Fibroblast of upper back skin (primary cell): ENCODE results near the gene SLC4A8.

Source experiments
- DNase-seq: peaks from one replicate; pipeline ENCODE4 v3.0.0-alpha.2; 2013

The SLC4A8 gene

DNA sequence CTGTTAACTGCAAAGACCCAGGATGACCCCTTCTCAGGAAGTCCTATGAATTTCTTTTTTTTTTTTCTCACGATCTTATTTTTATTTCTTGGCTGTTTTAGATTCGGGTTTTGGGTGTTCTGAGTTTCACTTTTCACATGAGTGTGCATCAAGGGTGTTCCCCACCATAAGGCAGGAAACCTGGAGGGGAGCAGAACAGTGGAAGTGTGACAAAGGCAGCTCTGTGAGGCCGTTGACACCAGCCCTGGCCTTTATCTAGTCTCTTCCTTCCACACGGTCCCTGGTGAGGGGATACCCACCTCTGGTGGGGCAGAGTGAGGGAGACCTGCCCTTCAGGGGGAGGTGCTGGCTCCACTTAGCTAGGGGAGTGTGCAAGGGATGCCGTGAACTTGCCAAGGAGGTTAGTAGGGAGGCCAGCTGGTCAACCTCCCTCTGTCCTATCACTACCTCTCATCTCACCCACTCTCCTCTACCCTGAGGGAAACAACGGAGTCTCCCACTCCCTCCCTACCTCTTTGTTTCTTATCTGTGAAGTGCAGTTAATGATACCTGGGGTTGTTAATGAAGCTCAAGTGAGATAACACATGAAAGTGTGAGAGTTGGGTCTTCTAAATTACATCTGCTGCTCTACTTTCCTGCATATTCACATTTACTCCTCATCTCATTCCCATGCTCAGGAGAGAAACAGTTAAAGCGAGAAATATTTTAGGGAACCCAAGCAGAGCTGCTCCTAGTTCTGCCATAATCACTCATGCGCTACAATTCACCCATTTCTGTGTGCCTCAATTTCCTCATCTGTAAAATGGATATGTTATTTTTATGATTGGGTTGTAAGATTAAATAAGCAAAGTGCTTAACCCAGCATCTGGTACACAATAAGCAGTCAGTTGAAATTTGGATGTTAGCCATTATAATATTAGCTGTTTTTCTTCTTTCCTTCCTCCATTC, 29.1 kb upstream of the SLC4A8 start:
- DNase-seq, result no peak

- DNase-seq, result no peak
Observed at GRCh38 chr12:51397670-51398069, 27.0 kb upstream of the SLC4A8 start.

GRCh38 chr12:51399891-51400290, 24.7 kb upstream of the SLC4A8 start:
- DNase-seq, result no peak

DNA sequence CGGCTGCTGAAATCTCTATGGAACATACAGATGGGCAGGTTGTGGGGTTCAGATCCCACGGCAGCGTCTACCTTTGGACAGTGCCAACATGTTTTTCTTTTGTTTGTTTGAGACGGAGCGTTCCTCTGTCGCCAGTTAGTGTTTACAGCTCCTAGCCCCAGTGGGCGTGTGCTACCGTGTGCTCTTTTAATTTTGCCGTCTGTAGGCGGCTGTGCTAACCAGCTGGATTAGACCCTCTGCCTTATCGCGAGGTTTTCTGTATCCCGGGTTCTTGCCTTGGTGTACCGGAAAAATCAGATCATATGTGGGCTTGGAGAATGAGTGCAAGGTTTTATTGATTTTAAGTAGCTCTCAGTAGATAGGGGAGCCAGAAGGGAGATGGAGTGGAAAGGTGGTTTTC, 23.6 kb upstream of the SLC4A8 start:
- DNase-seq, result no peak

DNA sequence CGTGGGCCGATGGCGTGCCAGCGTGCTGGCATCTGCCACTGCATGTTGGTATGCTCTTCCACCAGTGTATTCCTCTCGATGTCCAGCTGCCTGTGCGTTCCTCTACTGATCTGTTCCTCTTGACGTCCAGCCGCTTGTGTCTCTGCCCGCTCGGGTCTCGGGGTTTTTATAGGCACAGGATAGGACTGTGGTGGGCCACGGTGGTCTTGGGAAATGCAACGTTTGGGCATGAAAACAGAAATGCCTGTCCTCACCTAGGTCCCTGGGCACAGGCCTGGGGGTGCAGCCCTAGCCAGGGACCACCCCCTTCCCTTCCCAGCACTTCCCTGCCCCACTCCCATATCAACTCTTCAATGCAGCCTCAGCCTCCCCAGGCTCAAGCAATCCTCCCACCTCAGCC, 23.1 kb upstream of the SLC4A8 start:
- DNase-seq, result no peak

DNA sequence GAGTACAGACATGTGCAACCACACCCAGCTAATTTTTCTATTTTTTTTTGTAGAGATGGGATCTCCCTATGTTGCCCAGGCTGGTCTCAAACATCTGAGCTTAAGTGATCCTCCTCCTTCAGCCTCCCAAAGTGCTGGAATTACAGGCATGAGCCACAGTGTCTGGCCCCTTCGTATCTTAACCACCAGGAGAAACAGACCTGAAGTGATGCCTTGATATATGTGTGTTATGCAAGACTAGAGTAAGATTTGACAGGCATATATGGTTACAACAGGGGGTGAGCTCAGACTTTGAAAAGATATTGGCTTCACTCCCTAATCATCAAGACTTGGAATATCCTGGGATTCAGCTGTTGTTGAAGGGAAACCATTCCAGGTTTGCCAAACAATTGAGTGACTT, 22.7 kb upstream of the SLC4A8 start:
- DNase-seq, result no peak

DNA sequence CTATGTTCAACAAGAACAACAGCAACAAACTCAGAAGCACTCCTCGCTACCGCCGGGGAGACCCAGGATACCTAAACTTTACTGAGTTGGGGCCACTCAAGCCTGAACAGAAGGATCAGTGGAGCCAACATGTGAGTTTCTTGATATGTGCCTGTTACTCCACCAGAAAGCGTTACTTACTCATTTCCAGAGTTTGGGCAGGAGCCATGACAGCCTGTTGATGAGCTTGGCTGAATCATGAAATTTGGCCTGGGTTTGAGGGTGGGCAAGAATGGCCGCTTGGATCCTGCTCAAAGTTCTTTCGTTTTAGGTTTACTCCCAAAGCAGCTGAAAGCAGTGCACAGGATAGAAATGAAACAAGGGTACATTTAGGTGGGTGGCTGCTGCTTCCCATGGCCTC, 21.5 kb upstream of the SLC4A8 start:
- DNase-seq, result no peak

- DNase-seq, result no peak
Observed at GRCh38 chr12:51403681-51404136, 20.9 kb upstream of the SLC4A8 start.

DNA sequence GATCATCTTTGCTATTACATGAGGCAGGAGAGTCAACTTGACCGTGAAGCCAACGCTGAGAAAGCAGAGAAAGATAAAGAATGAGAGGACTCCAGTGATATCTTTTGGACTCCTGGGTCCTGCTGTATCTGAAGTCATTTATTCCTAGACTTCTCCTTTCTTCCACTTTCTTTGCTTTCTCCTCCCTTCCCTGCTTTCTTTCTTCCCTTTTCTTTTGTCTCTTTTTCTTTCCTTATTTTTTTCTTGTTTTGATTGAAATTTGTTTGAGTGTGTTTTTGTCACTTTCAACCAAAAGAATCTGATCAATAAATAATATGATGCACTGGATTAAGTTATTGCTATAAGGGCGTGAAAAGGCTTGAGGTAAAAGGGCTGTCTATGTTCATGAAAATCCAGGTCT, 20.0 kb upstream of the SLC4A8 start:
- no peak for DNase-seq

- no peak for DNase-seq
Observed at GRCh38 chr12:51405801-51406207, 18.8 kb upstream of the SLC4A8 start.

DNA sequence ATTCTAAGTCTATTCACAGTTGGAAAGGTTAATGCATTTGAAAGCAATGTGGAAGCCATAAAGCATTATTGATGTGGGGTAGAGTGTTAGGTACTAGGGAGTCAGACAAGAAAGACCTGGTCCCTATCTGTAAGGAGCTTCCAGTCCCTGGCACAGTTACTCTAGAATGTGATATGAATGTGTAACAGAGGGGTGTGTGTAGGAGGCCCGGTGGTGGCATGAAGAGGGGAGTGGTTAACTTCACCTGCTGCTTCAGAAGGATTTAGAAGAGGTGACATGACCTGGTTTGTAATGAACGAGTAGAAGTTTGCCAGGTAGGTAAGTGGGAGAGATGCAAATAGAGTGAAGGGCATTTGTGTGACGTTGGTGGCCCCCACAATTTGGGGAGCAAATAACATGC, 18.3 kb upstream of the SLC4A8 start:
- no peak for DNase-seq

DNA sequence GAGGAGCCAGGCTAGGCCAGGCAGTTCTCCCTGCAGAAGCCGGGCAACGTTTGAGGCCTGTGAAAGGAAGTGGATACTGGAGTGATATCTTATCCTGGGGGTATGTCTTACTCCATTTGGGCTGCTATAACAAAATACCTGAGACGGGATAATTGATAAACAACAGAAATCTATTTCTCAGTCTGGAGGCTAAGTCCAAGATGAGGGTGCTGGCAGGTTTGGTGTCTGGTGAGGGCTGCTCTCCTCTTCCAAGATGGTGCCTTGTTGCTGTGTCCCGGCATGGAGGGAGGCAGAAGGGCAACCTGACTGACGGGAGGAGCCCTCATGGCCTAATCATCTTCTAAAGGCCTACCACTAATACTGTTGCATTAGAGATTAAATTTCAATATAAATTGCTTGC, 17.8 kb upstream of the SLC4A8 start:
- DNase-seq, result no peak

- no peak for DNase-seq
Observed at GRCh38 chr12:51407604-51408003, 17.0 kb upstream of the SLC4A8 start.

GRCh38 chr12:51409846-51410245, 14.8 kb upstream of the SLC4A8 start:
- DNase-seq, result no peak

- no peak for DNase-seq
Observed at GRCh38 chr12:51413149-51413548, 11.5 kb upstream of the SLC4A8 start.

- no peak for DNase-seq
Observed at GRCh38 chr12:51413791-51414190, 10.8 kb upstream of the SLC4A8 start.

DNA sequence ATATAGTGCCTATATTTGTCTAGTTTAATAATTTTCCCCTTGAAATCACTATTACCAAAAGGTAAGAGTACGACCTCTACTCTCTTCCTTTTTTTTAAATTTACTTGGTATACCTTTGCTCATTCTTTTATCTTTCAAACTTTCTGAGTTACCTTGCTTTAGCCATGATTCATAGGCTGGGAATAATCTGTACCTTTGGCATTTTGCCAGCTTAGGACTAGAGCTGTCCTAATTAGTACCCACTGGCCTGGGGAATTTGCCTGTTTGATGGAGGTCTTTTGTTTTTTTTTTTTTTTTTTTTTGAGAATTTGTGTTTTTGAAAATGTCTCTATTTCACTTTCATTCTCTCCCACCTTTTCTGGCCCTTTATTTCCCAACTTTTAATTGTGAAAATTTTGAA, 8.7 kb upstream of the SLC4A8 start:
- no peak for DNase-seq

DNA sequence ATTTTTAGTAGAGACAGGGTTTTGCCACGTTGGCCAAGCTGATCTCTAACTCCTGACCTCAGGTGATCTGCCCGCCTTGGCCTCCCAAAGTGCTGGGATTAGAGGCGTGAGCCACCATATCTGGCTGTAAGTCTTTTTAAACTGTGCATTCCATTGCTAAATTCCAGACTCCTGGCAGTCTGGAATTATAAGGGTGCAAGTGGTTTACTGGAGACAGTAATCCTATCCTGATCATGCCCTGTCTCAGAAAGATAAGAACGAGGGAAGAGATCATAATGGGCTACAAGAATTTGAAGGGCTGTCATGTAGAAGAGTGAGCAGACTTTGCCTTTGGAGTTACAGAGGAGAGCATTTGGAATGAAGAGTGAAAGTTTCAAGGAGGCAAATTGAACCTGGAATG, 6.8 kb upstream of the SLC4A8 start:
- no peak for DNase-seq

DNA sequence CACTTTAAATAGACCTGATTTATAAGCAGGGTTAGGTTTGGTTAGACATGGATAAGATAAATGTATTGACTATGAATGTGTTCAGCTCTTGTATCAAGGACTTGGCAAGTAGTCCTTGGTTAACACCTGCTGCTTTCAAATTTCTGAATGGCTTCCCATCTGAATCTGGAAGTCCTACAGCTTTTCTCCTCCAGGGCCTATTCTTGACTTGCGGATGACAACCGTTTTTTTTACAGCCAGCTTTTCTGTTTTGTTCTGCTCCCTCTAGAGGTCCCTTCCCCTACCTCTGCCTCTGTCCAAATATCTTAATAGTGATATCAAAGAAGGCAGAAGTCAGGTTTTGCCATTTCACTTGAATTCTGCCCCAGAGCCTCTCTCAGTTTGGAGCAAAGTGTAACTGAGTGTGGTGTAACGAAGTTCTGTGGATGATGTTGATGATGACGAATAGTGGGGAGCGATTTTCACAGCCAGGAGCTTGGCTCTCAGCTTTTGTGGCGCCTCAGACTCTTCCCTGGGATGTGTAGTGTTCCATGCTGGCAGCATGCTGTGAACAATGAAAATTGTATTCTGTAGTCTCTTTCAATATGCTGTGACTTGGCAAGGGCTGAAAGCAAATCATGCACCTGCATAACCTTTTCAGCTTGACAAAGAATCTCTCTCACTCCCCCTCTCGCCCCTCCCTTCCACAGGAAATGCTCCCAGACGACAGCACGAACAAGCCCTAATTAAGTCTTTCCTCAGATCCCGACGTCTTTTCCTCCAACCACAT, 5.0 kb upstream of the SLC4A8 start:
- peak; percentile 14 for DNase-seq

- peak; percentile 76 for DNase-seq
Observed at GRCh38 chr12:51421266-51421884, 3.3 kb upstream of the SLC4A8 start.

DNA sequence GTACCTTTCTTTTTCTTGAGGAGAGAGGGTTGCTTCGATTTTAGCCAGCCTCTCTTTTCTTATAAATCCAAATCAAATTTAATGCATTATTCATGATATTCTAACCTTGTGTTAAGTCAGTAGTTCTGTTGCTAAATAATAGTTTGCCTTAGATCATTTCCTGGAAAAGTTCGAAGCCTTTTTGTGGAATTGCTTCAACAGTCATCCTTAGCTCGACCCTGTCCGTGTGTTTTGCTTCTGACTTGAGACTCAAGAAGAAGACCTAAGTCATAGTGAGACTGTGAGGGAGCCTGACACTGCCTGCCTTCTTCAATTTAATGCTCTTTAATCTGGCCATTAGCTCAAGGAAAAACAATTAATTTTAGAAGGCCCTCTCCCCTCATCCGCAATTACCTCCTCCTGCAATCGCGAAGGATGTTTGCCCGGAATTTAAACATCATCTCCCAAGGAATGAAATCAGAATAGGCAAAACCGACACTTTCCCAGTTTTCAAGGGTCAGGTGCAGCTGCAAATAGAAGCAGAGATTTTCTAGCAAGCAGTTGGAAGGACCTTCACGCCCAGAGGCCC, 453 bp upstream of the SLC4A8 start:
- no peak for DNase-seq

GRCh38 chr12:51428256-51428655, 3.6 kb downstream of the SLC4A8 start:
- DNase-seq, result no peak

DNA sequence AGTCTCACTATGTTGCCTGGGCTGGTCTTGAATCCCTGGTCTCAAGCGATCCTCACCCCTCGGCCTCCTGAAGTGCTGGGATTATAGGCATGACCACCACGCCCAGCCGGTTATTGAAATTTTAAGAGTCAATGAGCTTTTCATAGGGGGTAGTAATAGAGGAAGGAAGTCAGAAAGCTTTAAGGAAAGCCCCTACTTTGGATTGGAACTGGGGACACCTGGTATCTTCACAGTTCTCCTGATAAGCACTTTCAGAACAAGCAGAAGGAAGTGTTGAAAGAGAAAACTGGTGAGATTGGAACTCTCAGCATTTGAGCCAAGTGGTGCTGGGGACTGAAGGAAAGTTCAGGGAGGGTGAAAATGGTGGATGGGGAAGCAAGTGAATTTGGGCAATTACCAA, 5.1 kb downstream of the SLC4A8 start:
- DNase-seq, result no peak
